Measurements from ENCODE around the gene MRC1. TPM values are rescaled to one million over a fixed set of nuclear protein-coding genes. Genes with fewer than 3 reads are reported as not detected.

Gene MRC1
- total RNA-seq, 2 donors from 2014 or later, result 0.09 TPM; not detected in 1

DNA sequence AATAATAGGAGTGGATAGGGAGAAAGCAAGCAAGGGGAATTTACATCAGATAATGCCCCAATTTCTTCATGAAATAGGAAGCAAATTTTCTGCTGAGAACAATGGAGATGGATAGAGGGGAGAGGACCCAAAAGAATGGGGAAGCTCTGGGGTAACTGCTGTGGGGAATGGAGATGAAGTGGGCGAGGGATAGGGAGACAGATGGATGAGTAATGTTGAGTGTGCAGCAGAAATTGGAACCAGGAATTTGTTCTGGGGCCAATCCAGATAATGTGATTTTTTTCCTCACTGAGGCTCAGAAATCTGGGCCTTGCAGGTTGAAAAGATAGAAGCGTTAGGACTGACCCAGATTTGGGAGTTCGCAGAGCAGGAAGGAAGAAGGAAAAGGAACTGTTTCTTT lies 24.5 kb upstream of the MRC1 start:
- Mint-ChIP-seq H3K4me3 (no peak overlapping the region), H3K4me1 (peaks cover 10% of the 10 kb centered on the region), H3K27ac (no peak overlapping the region), H3K36me3 (ENCODE audit: low read depth) (no peaks in the 10 kb centered on the region), H3K27me3 (ENCODE audit: insufficient read depth) (no peaks in the 10 kb centered on the region), H3K9me3 (no peaks in the 10 kb centered on the region)
- Histone ChIP-seq H3K36me3 (ENCODE audit: control insufficient read depth, insufficient read depth, low read length) (no peaks in the 10 kb centered on the region), H3K9ac (ENCODE audit: extremely low read depth, low read length, poor library complexity, severe bottlenecking) (no peak overlapping the region), H3K27me3 (ENCODE audit: control insufficient read depth, insufficient read depth, low read length, poor library complexity, severe bottlenecking) (no peaks in the 10 kb centered on the region), H3K4me3 (ENCODE audit: low read length) (no peak overlapping the region), H3K4me1 (ENCODE audit: control insufficient read depth, insufficient read depth, low read length) (peaks cover 3% of the 10 kb centered on the region), H3K9me3 (ENCODE audit: control insufficient read depth, low read length) (no peaks in the 10 kb centered on the region), H3K27ac (ENCODE audit: low read depth, low read length) (no peak overlapping the region)
- DNase-seq, result no peak
- TF ChIP-seq, protein P1, sequence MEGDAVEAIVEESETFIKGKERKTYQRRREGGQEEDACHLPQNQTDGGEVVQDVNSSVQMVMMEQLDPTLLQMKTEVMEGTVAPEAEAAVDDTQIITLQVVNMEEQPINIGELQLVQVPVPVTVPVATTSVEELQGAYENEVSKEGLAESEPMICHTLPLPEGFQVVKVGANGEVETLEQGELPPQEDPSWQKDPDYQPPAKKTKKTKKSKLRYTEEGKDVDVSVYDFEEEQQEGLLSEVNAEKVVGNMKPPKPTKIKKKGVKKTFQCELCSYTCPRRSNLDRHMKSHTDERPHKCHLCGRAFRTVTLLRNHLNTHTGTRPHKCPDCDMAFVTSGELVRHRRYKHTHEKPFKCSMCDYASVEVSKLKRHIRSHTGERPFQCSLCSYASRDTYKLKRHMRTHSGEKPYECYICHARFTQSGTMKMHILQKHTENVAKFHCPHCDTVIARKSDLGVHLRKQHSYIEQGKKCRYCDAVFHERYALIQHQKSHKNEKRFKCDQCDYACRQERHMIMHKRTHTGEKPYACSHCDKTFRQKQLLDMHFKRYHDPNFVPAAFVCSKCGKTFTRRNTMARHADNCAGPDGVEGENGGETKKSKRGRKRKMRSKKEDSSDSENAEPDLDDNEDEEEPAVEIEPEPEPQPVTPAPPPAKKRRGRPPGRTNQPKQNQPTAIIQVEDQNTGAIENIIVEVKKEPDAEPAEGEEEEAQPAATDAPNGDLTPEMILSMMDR (conservative IDR thresholded peaks at IDR 0.05), result no peak
- 90 to 100% methylated on average over 2 to 3 of the region's 3 CpGs for WGBS, 2 experiments (ENCODE audit: insufficient coverage in 1 of 2, insufficient read length in 1 of 2)

DNA sequence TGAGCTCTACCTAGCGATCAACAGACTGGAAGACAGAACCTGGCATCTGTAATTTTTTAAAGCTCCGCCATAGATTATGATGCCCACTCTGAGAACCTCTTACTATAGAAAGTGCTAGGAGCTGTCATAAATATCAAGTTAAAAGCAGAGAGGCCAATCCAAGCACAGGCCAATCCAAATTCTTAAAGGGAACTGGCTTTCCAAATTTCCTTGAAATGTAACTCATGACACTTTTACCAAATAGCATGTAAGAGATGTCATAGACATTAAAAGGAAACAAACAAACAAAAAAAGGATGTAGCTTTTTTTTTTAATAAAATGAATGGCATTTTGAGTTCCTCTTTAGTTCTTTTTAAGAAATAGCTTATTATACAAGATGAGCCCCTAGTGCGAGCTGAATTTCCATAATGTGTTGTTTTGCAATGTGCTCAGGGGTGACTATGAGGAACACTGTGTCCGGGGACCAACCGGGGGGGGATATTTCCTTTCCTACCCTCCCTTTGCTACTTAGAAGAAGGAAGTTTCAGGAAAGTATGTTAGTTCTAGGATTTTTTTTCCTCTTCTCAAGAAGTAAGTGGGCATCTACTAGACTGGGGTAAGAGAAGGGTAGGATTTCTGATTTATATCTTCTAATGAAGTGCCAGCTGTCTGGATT lies 23.7 kb upstream of the MRC1 start:
- Mint-ChIP-seq H3K27ac (peak overlapping the region; percentile 13), H3K27me3 (ENCODE audit: insufficient read depth) (no peaks in the 10 kb centered on the region)
- 89 to 100% methylated on average over 3 to 5 of the region's 5 CpGs for WGBS, 2 experiments (ENCODE audit: insufficient coverage in 1 of 2, insufficient read length in 1 of 2)

DNA sequence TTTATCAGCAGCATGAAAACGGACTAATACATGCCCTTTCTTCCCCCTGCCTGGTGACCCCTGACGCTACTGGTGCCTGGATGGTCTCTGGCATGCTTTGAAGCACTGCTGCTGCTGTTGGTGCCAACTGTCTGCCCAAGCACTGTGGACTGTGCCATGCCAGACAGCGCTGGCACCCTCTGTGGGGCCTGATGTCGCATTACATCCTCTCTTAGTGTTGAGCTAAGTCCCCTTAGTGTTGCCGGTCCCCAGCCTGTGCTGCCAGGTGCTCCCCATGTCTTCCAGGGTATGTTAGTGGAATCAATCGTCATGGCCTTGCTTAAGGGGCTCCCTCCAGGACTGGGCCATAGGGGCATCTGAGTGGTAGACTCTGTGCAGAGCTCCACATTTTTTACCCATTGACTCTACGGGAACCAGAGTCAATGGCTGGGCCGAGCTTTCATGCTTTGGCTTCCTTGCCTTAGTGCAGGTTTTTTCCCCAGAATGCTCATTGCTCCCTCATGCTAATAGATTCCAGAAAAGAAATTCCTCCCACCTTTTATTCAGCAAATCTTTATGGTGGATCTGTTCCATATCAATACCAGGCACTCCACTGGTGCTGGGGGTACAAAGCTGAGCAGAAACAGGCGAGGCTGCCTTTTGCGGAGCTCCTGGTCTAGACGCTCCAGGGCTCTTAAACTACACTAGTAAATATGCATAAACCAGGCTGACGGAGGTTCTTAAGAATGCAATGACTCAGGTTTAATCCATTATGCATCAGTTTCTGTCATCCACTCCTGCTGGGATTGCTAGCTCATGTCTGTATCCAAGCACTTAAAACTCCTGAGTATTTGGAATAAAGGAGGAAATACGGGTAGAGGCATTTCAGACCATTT lies 21.8 kb upstream of the MRC1 start:
- Histone ChIP-seq H3K36me3 (ENCODE audit: control insufficient read depth, insufficient read depth, low read length) (no peaks in the 10 kb centered on the region), H3K9me3 (ENCODE audit: control insufficient read depth, low read length) (no peaks in the 10 kb centered on the region), H3K4me3 (ENCODE audit: low read length) (no peak overlapping the region), H3K27ac (ENCODE audit: low read depth, low read length) (peak overlapping the region; percentile 80), H3K27me3 (ENCODE audit: control insufficient read depth, insufficient read depth, low read length, poor library complexity, severe bottlenecking) (no peaks in the 10 kb centered on the region), H3K9ac (ENCODE audit: extremely low read depth, low read length, poor library complexity, severe bottlenecking) (no peak overlapping the region), H3K4me1 (ENCODE audit: control insufficient read depth, insufficient read depth, low read length) (peaks cover 5% of the 10 kb centered on the region)
- H3K9me3 Mint-ChIP-seq, result no peaks in the 10 kb centered on the region
- TF ChIP-seq, protein P1 (conservative IDR thresholded peaks at IDR 0.05), result peak; percentile 28
- H3K27me3 Mint-ChIP-seq (ENCODE audit: insufficient read depth), result no peaks in the 10 kb centered on the region
- peaks cover 19% of the 10 kb centered on the region for H3K4me1 Mint-ChIP-seq
- H3K4me3 Mint-ChIP-seq, result no peak overlapping the region
- H3K36me3 Mint-ChIP-seq (ENCODE audit: low read depth), result no peaks in the 10 kb centered on the region
- peak; percentile 73 for DNase-seq
- WGBS, 2 experiments (ENCODE audit: insufficient coverage in 1 of 2, insufficient read length in 1 of 2), result 83 to 85% methylated on average over 12 to 13 of the region's 13 CpGs
- H3K27ac Mint-ChIP-seq, result peak overlapping the region; percentile 92

More for the DNA sequence above, 23.7 kb upstream of the MRC1 start:
- TF ChIP-seq, protein P1 (conservative IDR thresholded peaks at IDR 0.05), result no peak
- Histone ChIP-seq H3K27ac (ENCODE audit: low read depth, low read length) (no peak overlapping the region), H3K9me3 (ENCODE audit: control insufficient read depth, low read length) (no peaks in the 10 kb centered on the region), H3K27me3 (ENCODE audit: control insufficient read depth, insufficient read depth, low read length, poor library complexity, severe bottlenecking) (no peaks in the 10 kb centered on the region), H3K4me1 (ENCODE audit: control insufficient read depth, insufficient read depth, low read length) (peaks cover 3% of the 10 kb centered on the region), H3K4me3 (ENCODE audit: low read length) (no peak overlapping the region), H3K36me3 (ENCODE audit: control insufficient read depth, insufficient read depth, low read length) (no peaks in the 10 kb centered on the region), H3K9ac (ENCODE audit: extremely low read depth, low read length, poor library complexity, severe bottlenecking) (no peak overlapping the region)
- no peak for DNase-seq
- Mint-ChIP-seq H3K4me3 (no peak overlapping the region), H3K4me1 (peaks cover 10% of the 10 kb centered on the region), H3K36me3 (ENCODE audit: low read depth) (no peaks in the 10 kb centered on the region), H3K9me3 (no peaks in the 10 kb centered on the region)

Measured in endodermal cell (in vitro differentiated cells).